Hematopoietic multipotent progenitor cell treated with erythropoietin and hydrocortisone succinate and interleukin-3 and kit ligand, for 17 days (in vitro differentiated cells): Measurements from ENCODE around the gene SPESP1.

Source experiments
- DNase-seq: peaks from one replicate; pipeline ENCODE4 v3.0.0-alpha.2; 2015; ENCODE audit warnings: low spot score

The SPESP1 gene

DNA sequence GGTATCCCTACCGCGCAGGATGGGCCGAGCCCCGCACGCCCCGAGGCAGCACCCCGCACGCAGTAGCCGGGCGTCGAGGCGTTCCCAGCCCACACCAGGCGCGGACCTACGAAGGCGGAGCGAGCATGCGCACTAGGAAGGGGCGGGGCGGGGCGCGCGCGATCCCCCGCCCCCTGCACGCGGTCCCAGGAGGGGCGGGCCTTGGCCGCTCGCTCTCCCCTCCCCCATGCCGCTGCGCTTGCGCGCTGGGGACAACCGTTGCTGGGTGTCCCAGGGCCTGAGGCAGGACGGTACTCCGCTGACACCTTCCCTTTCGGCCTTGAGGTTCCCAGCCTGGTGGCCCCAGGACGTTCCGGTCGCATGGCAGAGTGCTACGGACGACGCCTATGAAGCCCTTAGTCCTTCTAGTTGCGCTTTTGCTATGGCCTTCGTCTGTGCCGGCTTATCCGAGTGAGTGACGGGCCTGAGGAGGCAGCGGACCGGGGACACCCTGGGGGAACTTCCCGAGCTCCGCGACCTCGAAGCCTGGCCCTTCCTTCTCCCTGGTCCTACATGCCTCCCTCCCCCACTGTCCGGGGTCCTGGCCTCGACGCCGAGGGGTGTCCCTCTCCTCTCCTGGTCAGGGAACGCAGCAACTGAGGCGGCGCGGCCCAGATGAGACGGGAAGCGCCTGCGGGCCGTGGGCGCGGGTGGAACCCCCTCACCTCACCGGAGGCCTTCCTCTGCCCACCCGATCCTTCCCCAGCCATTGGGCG lies at the start of gene SPESP1:
Gene SPESP1, plus strand, starts transcription at position 258 of the 755 bp plus-strand sequence. Its CDS starts 129 bp downstream, at position 387.
- peak; percentile 71 for DNase-seq

- DNase-seq: no peak
Observed at GRCh38 chr15:68885070-68885469, 45.3 kb upstream of the SPESP1 start.

DNA sequence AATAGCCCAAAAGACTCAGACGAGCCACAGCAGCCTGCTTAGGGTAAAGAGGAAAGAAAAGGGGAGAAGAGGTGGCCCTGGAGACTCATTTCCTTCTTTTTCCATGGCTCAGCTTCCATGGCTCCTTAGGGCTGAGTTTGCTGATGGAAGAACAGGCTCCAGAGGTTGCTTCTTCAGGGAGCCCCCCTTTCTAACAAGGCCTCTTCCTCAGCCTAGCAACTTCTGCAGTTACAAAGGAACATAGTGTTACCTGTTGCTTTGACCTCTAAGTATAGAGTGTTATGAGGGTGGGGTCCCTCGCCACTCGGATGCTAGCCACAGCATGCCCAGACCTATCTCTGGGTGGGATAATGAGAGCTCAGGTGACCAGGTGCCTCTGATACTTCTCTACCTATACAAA lies 43.2 kb upstream of the SPESP1 start:
- no peak for DNase-seq

DNA sequence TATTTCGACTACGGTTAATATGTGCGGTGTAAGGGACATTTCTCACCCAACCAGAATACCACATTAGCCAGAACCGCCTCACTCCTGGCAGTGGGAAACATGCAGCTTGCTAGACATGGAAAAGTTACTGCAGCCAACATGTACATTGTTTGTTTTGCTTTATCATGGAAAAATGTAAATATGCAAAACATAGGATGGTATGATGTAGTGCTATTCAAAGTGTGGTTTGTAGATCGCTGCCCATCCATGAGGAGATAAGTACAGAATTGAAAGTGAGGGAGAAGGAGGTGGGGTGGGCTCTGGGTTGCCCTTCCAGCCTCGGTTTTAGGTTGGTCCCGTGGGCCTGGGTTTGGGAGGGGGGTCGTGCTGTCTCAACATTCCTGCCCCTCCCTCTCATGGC lies 42.5 kb upstream of the SPESP1 start:
- no peak for DNase-seq

DNA sequence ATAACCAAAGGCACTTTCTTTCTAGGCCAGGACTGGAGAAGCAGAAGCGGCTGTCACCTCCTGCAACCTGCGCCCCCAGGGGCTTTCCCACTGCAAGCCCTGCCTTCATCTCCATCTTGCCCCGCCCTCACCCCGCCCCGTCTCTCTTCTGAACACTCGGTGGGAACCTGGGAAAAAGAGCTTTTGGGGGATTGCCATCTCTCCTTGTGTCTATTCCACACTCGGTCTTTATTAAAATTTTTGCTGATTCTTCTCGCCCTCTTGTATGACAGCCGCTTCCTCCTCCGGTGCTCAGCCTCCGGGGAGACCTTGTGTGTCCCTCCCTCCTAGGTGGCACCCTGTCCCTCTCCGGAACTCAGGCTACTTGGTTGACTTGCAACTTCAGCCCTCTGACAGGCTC lies 41.9 kb upstream of the SPESP1 start:
- no peak for DNase-seq

GRCh38 chr15:68894208-68894607 lies 36.1 kb upstream of the SPESP1 start:
- no peak for DNase-seq

GRCh38 chr15:68896178-68896577 lies 34.1 kb upstream of the SPESP1 start:
- DNase-seq: no peak

DNA sequence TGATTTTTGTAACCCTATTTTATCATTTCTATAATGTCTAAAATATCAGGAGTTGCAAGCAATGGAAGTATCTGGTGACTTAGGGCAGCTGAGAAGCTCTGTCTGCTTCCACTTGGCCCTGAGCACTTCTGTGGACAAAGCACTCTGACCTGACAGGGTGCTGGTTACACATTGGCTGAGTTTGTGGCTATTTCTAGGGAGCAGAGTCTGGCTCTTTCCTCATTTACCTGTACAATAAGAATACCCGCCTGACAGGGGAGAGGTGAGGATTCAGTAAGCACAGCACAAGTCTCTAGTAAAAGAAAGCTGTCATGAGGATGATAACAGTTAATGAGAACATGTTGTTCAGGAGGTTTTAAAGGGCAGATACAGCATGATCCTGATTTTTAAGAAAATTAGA lies 33.3 kb upstream of the SPESP1 start:
- no peak for DNase-seq

- DNase-seq: no peak
Observed at GRCh38 chr15:68900027-68900426, 30.3 kb upstream of the SPESP1 start.

DNA sequence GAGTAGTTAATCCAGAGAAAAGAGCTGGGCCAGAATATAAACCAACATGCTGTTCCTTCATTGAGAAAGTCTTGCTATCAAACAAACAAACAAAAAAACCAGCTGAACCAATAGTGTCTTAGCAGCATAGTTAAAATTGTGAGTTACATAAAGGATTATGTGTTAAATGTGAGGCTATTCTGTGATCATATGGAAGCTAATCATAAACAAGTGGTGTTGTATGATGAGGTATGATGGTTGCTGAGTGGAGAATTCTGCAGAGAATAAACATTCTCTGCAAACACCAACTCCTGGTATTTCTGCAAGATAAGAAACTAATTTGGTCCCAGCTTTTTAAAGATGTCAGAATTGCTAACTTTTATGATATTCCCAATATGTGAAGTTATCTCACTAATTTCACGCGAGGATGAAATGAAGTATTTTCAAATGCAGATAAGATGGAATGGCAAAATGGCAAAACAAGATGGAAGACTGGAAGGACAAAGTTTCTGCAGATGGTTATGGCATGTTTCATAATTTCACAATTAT lies 22.9 kb upstream of the SPESP1 start:
- DNase-seq: no peak

GRCh38 chr15:68909601-68910100 lies 20.7 kb upstream of the SPESP1 start:
- DNase-seq: no peak

DNA sequence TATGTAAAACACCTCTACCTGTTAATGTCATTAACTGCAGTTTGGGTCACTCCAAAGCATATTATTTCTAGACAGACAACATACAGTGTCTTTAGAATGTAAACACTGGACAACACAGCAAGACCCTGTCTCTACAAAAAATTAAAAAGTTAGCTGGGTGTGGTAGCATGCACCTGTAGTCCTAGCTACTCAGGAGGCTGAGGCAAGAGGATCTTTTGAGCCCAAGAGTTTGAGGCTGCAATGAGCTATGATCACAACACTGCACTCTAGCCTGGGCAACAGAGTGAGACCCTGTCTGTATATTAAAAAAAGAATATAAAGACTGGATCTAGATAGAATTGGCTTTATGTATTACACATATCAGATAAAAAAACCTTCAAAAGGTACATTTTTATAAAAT lies 20.0 kb upstream of the SPESP1 start:
- no peak for DNase-seq

DNA sequence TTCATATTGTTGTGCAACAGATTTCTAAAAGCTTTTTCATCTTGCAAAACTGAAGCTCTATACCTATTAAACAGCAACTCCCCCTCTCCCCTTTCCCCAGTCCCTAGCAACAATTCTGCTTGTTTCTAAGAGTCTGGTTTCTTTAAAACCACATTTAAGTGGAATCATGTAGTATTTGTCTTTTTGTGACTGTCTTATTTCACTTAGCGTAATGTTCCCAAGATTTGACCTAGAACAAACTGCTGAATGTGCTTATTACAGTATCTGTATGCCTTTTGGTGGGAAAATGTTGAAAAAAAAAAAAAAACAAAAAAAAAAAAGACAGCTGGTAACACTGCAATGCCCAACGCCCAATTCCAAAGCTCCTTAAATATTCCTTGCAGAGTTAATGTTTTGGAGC lies 19.5 kb upstream of the SPESP1 start:
- no peak for DNase-seq

DNA sequence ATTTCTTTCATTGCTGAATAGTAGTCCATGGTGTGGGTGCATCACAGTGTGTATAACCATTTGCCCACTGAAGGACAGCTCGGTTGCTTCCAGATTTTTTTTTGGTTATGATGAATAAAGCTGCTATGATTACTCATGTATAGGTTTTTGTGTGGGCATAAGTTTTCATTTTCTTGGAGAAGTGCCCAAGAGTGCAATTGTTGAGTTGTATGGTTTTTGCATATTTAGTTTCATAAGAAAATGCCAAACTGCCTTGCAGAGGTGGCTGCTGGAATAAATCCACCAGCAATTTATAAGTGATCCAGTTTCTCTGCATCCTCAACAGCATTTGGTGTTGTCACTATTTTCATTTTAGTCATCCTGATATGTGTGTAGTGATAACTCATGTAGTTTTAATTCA lies 8.4 kb upstream of the SPESP1 start:
- DNase-seq: no peak

- DNase-seq: peak; percentile 53
Observed at GRCh38 chr15:68924866-68925560, 5.3 kb upstream of the SPESP1 start.

DNA sequence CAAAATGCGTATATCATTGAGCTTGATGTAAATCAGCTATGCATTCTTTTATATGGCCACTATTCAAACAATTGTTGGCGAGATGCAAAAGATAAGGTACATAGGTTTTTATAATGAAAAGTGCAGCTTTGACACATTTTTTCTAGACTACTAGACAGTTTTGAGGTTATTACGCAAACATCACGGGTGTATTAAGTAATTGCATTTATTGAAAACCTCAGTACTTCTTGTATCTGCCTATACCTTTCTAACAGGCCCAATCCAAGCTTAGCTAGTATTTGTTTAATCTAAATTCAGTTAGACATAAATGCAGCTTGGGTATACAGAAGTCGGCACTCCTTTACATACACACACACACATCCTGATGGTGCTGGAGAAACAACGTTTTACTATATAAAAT lies 2.7 kb downstream of the SPESP1 start:
- DNase-seq: no peak

DNA sequence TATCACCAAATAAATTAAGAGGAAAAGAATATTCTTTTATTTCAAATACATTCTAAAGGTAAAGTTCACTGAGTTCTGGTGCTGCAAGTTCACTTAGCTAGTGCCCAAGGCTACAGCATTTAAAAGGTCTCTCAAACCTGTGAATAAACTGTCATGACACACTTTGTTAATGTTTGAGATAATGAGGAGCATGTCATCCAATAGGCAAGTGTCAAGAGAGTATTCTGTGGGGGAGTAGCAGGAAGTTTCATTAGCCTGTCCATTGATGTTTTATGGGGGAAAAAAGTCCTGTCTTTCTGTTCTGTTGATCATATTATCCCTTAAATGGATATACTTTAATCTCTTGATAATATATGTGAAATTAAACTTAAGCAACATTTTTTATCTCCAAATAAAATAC lies 4.0 kb downstream of the SPESP1 start:
- DNase-seq: no peak

GRCh38 chr15:68935400-68935937 lies 5.1 kb downstream of the SPESP1 start:
- DNase-seq: no peak

GRCh38 chr15:68939501-68939900 lies 9.2 kb downstream of the SPESP1 start:
- DNase-seq: no peak

DNA sequence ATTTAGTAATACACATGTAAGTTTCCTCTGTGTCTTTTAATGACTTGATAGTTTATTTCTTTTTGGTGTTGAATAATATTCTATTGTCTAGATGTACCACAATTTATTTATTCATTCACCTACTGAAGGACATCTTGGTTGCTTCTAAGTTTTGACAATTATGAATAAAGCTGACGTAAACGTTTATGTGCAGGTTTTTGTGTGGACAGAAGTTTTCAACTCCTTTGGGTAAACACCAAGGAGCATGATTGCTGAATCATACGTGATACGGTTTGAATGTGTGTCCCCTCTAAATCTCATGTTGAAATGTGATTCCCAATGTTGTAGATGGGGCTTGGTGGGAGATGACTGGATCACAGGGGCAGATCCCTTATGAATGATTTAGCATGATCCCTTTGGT lies 21.5 kb downstream of the SPESP1 start:
- DNase-seq: no peak

DNA sequence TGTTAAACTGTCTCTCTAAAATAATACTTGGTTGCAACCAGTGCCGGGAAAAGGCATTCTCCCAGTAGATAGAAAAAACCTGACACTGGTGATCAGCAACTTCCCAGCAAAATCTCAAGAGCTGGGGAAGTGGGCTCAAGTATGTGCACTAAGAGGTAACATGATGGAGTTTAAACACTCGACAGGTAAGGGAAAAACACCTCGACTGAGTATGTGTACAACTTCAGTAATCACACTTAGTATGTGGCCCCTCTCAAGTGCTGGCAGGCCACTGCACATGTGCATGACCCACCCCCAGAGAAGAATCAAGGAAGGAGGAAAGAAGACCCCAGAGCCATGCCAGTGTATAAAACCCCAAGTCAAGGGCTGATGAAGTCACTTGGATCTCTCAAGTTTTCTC lies 27.4 kb downstream of the SPESP1 start:
- no peak for DNase-seq

DNA sequence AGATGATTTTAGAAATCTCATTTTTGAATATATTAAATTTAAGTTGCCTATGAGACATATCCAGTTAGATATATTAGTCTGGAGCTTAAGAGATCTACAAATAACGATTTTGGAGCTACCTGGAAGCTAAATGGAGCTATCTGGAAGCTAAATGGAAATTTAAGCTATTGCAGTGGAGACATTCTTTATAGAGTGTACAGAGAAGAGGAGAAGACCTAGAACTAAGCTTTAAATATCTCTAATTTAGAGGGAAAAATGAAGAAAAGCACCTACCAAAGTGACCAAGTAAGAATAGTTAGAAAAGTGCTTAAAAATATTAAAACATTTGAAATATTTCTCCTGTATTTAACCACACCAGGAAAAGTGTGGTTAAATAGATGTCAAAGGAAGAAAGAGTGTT lies 28.3 kb downstream of the SPESP1 start:
- no peak for DNase-seq

DNA sequence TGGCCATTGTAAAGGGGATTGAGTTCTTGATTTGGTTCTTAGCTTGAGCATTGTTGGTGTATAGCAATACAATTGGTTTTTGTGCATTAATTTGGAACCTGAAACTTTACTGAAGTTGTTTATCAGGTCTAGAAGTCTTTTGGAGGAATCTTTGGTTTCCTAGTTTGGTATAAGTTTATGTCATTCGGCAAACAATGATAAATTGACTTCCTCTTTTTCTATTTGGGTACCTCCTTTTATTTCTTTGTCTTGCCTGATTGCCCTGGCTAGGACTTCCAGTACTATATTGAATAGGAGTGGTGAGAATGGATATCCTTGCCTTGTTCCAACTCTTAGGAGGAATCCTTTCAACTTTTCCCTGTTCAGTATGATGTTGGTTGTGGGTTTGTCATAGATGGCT lies 32.1 kb downstream of the SPESP1 start:
- no peak for DNase-seq
